Hypothalamus (tissue), 51 donors: ENCODE data around the gene OR10G3.

ENCODE experiments used
- DNase-seq, 51 donors: peaks; one replicate each; lab custom pipeline; 2025; lab: John Stamatoyannopoulos, UW

The OR10G3 gene

GRCh38 chr14:21536418-21537089, 43.3 kb downstream of the OR10G3 start:
- peak in 16 of 51 donors; percentile 8 to 49 (median 26) for DNase-seq

GRCh38 chr14:21535545-21536417, 44.1 kb downstream of the OR10G3 start:
- no peak for DNase-seq

GRCh38 chr14:21534576-21534975, 45.3 kb downstream of the OR10G3 start:
- no peak for DNase-seq

- DNase-seq, result no peak
Observed at GRCh38 chr14:21533294-21533693, 46.6 kb downstream of the OR10G3 start.

GRCh38 chr14:21529515-21529914, 50.4 kb downstream of the OR10G3 start:
- no peak for DNase-seq

GRCh38 chr14:21528381-21529348, 51.2 kb downstream of the OR10G3 start:
- no peak for DNase-seq

- DNase-seq, result no peak
Observed at GRCh38 chr14:21527318-21527679, 52.6 kb downstream of the OR10G3 start.

- no peak for DNase-seq
Observed at GRCh38 chr14:21526672-21527317, 53.1 kb downstream of the OR10G3 start.

GRCh38 chr14:21525962-21526671, 53.8 kb downstream of the OR10G3 start, which contains the start of gene SALL2:
Gene SALL2 (minus strand): TSS chr14:21526346. CDS start chr14:21526127, 219 bp downstream.
- peak in 49 of 51 donors; percentile 13 to 90 (median 72) for DNase-seq

GRCh38 chr14:21525571-21525961, 54.3 kb downstream of the OR10G3 start:
- DNase-seq, result peak in 21 of 51 donors; percentile 5 to 54 (median 23)

GRCh38 chr14:21524575-21525490, 55.0 kb downstream of the OR10G3 start:
- peak in 21 of 51 donors; percentile 7 to 49 (median 18) for DNase-seq

GRCh38 chr14:21523203-21523602, 56.7 kb downstream of the OR10G3 start:
- no peak for DNase-seq

- DNase-seq, result no peak
Observed at GRCh38 chr14:21521501-21521900, 58.4 kb downstream of the OR10G3 start.

GRCh38 chr14:21520767-21521166, 59.1 kb downstream of the OR10G3 start:
- no peak for DNase-seq

GRCh38 chr14:21518725-21519124, 61.2 kb downstream of the OR10G3 start:
- no peak for DNase-seq
